GM20000 (cell line): Measurements from ENCODE around the gene SLC18A3.

Experiments used
- DNase-seq: peaks from one replicate; pipeline ENCODE4 v3.0.0; 2012; ENCODE audit warnings: low spot score
- CTCF ChIP-seq: IDR thresholded peaks from 2 replicates; pipeline ENCODE4 v1.5.1; 2012; ENCODE audit warnings: mild to moderate bottlenecking, control low read depth; ENCODE audit errors: extremely low read depth, missing control alignments

SLC18A3 gene

GRCh38 chr10:49610114-49610457 lies at the start of gene SLC18A3:
Gene SLC18A3 (plus strand): TSS chr10:49610310. CDS start chr10:49610741, 431 bp downstream.
- DNase-seq, result no peak
- TF ChIP-seq CTCF, result no peak

GRCh38 chr10:49560526-49560925 lies 49.6 kb upstream of the SLC18A3 start:
- no peak for TF ChIP-seq CTCF
- no peak for DNase-seq

GRCh38 chr10:49562893-49563292 lies 47.2 kb upstream of the SLC18A3 start:
- TF ChIP-seq CTCF, result no peak
- DNase-seq, result no peak

- no peak for TF ChIP-seq CTCF
- DNase-seq, result no peak
These were observed 45.6 kb upstream of the SLC18A3 start for GRCh38 chr10:49564461-49565009.

GRCh38 chr10:49567810-49568209 lies 42.3 kb upstream of the SLC18A3 start:
- no peak for DNase-seq
- no peak for TF ChIP-seq CTCF

- peak; percentile 28 for DNase-seq
- no peak for TF ChIP-seq CTCF
These were observed 41.9 kb upstream of the SLC18A3 start for GRCh38 chr10:49568235-49568634.

- DNase-seq, result no peak
- no peak for TF ChIP-seq CTCF
These were observed 41.0 kb upstream of the SLC18A3 start for GRCh38 chr10:49569031-49569631.
